ENCODE results near the gene KCNH2. TPM values are rescaled to one million over a fixed set of nuclear protein-coding genes. Genes with fewer than 3 reads are reported as not detected.

Gene KCNH2
- total RNA-seq, 4 donors from 2014 or later: 0.15 to 1.1 (median 0.36) TPM

DNA sequence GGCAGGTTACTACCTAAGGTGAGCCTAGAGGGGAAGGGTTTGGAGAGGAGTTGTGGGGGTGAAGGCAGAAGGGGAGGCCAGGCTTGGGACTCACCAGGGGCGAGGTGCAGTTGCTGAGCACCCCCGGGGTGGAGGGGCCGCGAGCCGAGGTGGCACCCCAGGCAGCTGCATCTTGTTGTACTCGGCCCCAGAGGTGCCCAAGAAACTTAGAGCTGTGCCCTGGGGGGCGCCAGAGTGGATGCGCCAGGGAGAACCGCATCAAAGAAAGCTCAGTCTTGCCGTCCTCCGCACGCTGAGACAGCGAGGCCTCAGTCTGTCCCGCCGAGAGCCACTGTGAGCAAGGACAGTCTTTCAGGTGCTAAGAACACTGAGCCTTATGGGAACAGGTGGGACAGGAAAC lies 38.8 kb upstream of the KCNH2 start:
- intact Hi-C loops (cut with DNase I; ENCODE audit: low total_unique reads): no loop called here
- DNase-seq (ENCODE audit: low spot score in 2 of 2): no peak
- TF ChIP-seq POLR2A (IDR thresholded peaks at IDR 0.05) (no peak), CTCF (IDR thresholded peaks at IDR 0.05) (no peak)
- H3K4me3 ChIP-seq (ENCODE audit: low read depth, poor library complexity, severe bottlenecking): no peak overlapping the region
- 87 to 92% methylated on average over 15 of the region's 15 CpGs for WGBS, 2 donors

DNA sequence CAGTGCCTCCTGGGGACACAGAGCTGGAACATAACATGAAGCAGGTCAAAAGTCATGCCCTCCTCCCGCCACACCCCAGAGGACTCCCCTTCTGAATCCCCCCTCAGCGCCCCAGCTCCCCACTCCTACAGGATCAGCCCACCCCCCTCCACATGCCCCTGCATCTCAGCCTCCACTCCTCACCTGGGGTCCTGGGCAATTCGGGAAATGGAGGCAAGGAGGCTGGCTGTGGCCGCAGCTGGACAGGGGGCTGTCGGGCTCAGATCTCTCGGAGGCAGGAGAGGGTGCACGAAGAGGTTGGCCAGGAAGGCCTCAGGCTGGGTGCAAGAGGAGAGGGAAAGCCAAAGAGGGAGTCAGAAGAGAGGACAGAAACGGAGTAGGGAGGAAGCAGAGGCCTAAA lies 38.4 kb upstream of the KCNH2 start:
- TF ChIP-seq POLR2A (IDR thresholded peaks at IDR 0.05) (no peak), CTCF (IDR thresholded peaks at IDR 0.05) (no peak)
- intact Hi-C loops (cut with DNase I; ENCODE audit: low total_unique reads): no loop called here

GRCh38 chr7:151015967-151016366 lies 37.8 kb upstream of the KCNH2 start:
- no peak for DNase-seq (ENCODE audit: low spot score in 2 of 2)
- no peak overlapping the region for H3K4me3 ChIP-seq (ENCODE audit: low read depth, poor library complexity, severe bottlenecking)
- TF ChIP-seq CTCF (IDR thresholded peaks at IDR 0.05): no peak
- TF ChIP-seq POLR2A (IDR thresholded peaks at IDR 0.05): no peak
- WGBS, 2 donors: 86 to 88% methylated on average over 5 of the region's 5 CpGs
- intact Hi-C loops (cut with DNase I; ENCODE audit: low total_unique reads): no loop called here

More for the DNA sequence above, 38.4 kb upstream of the KCNH2 start:
- H3K4me3 ChIP-seq (ENCODE audit: low read depth, poor library complexity, severe bottlenecking): no peak overlapping the region
- DNase-seq (ENCODE audit: low spot score in 2 of 2): no peak
- 83 to 90% methylated on average over 8 of the region's 8 CpGs for WGBS, 2 donors

DNA sequence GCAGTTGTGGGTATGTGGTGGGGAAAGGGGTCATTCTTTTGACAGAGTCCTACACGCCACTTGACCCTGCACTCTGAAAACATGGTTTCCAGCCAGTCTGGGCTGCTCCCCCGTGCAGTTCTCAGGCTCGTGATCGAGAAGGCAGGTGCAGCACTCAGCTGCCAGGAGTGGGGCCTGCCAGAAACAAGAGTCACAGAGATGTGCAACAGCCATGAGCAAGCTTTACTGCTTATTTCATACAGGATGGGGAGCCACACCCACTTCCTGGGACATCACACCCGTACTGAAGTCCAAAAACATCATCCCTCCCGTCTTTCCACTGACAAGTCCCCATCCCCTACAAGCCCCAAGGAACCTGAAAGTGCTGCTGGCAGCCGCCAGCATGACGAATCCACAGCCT lies 36.8 kb upstream of the KCNH2 start:
- DNase-seq (ENCODE audit: low spot score in 2 of 2): no peak
- TF ChIP-seq POLR2A (IDR thresholded peaks at IDR 0.05) (no peak), CTCF (IDR thresholded peaks at IDR 0.05) (no peak)
- intact Hi-C loops (cut with DNase I; ENCODE audit: low total_unique reads): no loop called here
- WGBS, 2 donors: 65 to 70% methylated on average over 8 of the region's 8 CpGs
- H3K4me3 ChIP-seq (ENCODE audit: low read depth, poor library complexity, severe bottlenecking): no peak overlapping the region

DNA sequence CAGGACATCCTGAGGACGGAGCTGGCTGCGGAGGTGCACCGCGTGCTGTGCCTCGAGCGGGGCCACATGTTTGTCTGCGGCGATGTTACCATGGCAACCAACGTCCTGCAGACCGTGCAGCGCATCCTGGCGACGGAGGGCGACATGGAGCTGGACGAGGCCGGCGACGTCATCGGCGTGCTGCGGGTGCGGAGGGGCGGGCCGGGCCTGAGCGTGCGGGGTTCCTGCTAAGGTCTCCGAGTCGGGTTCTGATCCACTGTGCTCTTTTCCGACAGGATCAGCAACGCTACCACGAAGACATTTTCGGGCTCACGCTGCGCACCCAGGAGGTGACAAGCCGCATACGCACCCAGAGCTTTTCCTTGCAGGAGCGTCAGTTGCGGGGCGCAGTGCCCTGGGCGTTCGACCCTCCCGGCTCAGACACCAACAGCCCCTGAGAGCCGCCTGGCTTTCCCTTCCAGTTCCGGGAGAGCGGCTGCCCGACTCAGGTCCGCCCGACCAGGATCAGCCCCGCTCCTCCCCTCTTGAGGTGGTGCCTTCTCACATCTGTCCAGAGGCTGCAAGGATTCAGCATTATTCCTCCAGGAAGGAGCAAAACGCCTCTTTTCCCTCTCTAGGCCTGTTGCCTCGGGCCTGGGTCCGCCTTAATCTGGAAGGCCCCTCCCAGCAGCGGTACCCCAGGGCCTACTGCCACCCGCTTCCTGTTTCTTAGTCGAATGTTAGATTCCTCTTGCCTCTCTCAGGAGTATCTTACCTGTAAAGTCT lies 35.8 kb upstream of the KCNH2 start:
- TF ChIP-seq POLR2A (IDR thresholded peaks at IDR 0.05) (no peak), CTCF (IDR thresholded peaks at IDR 0.05) (no peak)
- DNase-seq (ENCODE audit: low spot score in 2 of 2): peak in 1 of 2 donors; percentile 93
- H3K4me3 ChIP-seq (ENCODE audit: low read depth, poor library complexity, severe bottlenecking): no peak overlapping the region
- WGBS, 2 donors: 17 to 19% methylated on average over 25 to 51 of the region's 55 CpGs
- intact Hi-C loops (cut with DNase I; ENCODE audit: low total_unique reads): no loop called here

DNA sequence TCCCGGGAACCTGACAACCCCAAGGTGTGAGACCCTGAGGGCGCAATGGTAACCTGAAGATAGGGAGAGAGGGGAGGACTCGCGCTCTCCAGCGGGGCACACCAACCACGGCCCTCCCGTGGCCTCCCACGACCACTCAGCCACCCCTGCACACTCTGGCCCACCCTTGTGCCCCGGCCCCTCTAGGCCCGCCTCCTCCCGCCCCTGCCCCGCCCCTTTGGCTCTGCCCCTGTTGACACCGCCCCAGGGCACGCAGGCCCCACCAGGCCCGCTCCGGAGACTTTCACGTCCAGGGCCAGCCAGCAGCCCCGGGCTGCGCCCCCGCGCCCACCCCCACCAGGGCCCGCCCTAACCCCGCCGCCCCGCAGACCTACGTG lies 35.2 kb upstream of the KCNH2 start:
- no peak for DNase-seq (ENCODE audit: low spot score in 2 of 2)
- TF ChIP-seq POLR2A (IDR thresholded peaks at IDR 0.05): no peak
- no peak for TF ChIP-seq CTCF (IDR thresholded peaks at IDR 0.05)
- intact Hi-C loops (cut with DNase I; ENCODE audit: low total_unique reads): no loop called here
- WGBS, 2 donors: 14 to 40% methylated on average over 1 to 8 of the region's 26 CpGs
- no peak overlapping the region for H3K4me3 ChIP-seq (ENCODE audit: low read depth, poor library complexity, severe bottlenecking)

Measured in lower leg skin (tissue), 4 donors.